ENCODE data around the gene GALNT6. TPM values are rescaled to one million over a fixed set of nuclear protein-coding genes. Genes with fewer than 3 reads are reported as not detected.

GALNT6 gene
- total and polyA plus RNA-seq, 2 of the 13 experiments (the other 11 are each of a cell fraction or from before 2014, with no cell fraction given), result 1.0 to 1.1 TPM

DNA sequence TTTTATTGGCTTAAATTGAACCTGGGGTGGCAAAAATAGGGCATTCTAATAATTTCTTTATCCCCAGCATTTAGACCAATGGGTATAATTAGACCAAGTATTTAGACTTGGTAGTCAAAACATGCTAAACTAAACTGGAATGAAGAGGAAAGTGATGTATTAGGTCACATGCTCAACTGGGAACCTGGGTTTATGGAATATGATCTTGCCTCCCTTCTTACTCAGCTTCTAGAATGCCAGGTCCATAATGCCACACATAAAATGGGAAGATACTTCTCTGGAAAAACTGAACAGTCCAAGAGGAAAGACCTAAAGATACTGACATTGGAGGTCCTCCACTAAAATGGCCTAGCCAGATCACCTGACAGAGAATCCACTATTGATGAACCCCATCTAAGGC lies 61.0 kb downstream of the GALNT6 start:
- Histone ChIP-seq H2AFZ (ENCODE audit: low read length) (no peak overlapping the region), H3K4me3 (replicated peaks in 1 of 3; ENCODE audit: insufficient read depth in 1 of 3, low read depth in 2 of 3, low read length in 3 of 3) (no peak overlapping the region), H3K27ac (ENCODE audit: extremely low read length, insufficient read depth, low read length) (no peak overlapping the region), H3K36me3 (replicated peaks in 1 of 2; ENCODE audit: control insufficient read depth in 1 of 2, insufficient read depth in 2 of 2, low read length in 2 of 2) (no peaks in the 10 kb centered on the region), H3K4me1 (ENCODE audit: insufficient read depth, low read length) (peaks cover 11% of the 10 kb centered on the region; the same call in 1 of the 2 replicates), H4K20me1 (ENCODE audit: insufficient read depth, low read length) (no peaks in the 10 kb centered on the region), H3K79me2 (ENCODE audit: insufficient read depth, low read length) (no peaks in the 10 kb centered on the region), H3K9ac (ENCODE audit: insufficient read depth, low read depth, low read length) (no peak overlapping the region), H3K27me3 (ENCODE audit: control insufficient read depth in 1 of 2, insufficient read depth in 2 of 2, low read length in 2 of 2) (no peaks in the 10 kb centered on the region), H3K4me2 (ENCODE audit: low read depth, low read length) (no peak overlapping the region), H3K9me3 (ENCODE audit: low read length) (no peaks in the 10 kb centered on the region)
- POLR2A ChIA-PET, result no interaction called here
- BruUV-seq (replicated peaks), result no TSS peak
- TF ChIP-seq DR1 (CRISPR knock-in tag; IDR thresholded peaks at IDR 0.05), result no peak
- CTCF ChIA-PET (ENCODE audit: low intra/inter-chr PET ratio, low total read pairs), result no interaction called here
- FAIRE-seq, result no peak
- ATAC-seq, result no peak
- no peak for DNase-seq (ENCODE audit: low spot score)
- in situ Hi-C loops (cut with HindIII; ENCODE audit: extremely low pct_ligation_motif_present, low pct_unique_long_range_greater_than_20kb) (no loop called here), intact Hi-C loops (cut with micrococcal nuclease; ENCODE audit: unreplicated experiment) (no loop called here)

DNA sequence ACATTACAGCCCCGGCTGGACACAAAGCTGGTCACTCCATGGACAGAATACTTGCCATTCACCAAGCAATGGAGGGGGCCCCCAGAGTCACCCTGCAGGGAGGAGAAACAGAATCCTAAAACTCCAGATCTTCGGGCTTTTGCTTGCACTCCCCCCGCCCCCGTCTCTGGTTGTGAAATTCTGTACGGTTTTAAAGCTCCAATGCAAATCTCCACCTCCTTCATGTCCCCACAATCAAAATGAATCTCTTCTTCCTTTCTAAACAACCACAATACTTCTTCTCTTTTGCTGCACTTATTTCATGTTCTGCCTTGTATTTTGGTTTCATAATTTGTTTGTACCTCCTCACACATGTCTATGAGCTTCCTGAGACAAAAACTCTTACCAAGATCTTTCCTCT lies 61.5 kb downstream of the GALNT6 start:
- Histone ChIP-seq H3K4me3 (replicated peaks in 1 of 3; ENCODE audit: insufficient read depth in 1 of 3, low read depth in 2 of 3, low read length in 3 of 3) (no peak overlapping the region), H3K9me3 (ENCODE audit: low read length) (no peaks in the 10 kb centered on the region), H3K79me2 (ENCODE audit: insufficient read depth, low read length) (no peaks in the 10 kb centered on the region), H3K4me2 (ENCODE audit: low read depth, low read length) (no peak overlapping the region), H3K27ac (ENCODE audit: extremely low read length, insufficient read depth, low read length) (no peak overlapping the region), H2AFZ (ENCODE audit: low read length) (no peak overlapping the region), H4K20me1 (ENCODE audit: insufficient read depth, low read length) (no peaks in the 10 kb centered on the region), H3K36me3 (replicated peaks in 1 of 2; ENCODE audit: control insufficient read depth in 1 of 2, insufficient read depth in 2 of 2, low read length in 2 of 2) (no peaks in the 10 kb centered on the region), H3K4me1 (ENCODE audit: insufficient read depth, low read length) (peaks cover 11% of the 10 kb centered on the region; the same call in 1 of the 2 replicates), H3K9ac (ENCODE audit: insufficient read depth, low read depth, low read length) (no peak overlapping the region), H3K27me3 (ENCODE audit: control insufficient read depth in 1 of 2, insufficient read depth in 2 of 2, low read length in 2 of 2) (no peaks in the 10 kb centered on the region)
- TF ChIP-seq CREB1 (IDR thresholded peaks at IDR 0.05) (no peak), CREB1 (CRISPR knock-in tag; IDR thresholded peaks at IDR 0.05) (no peak)
- in situ Hi-C loops (cut with HindIII; ENCODE audit: extremely low pct_ligation_motif_present, low pct_unique_long_range_greater_than_20kb) (no loop called here), intact Hi-C loops (cut with micrococcal nuclease; ENCODE audit: unreplicated experiment) (no loop called here)
- WGBS (ENCODE audit: low lambda C conversion rate), result 20% methylated on average over 3 of the region's 5 CpGs
- BruUV-seq (replicated peaks), result no TSS peak
- POLR2A ChIA-PET, result no interaction called here
- no peak for FAIRE-seq
- CTCF ChIA-PET (ENCODE audit: low intra/inter-chr PET ratio, low total read pairs), result no interaction called here
- no peak for ATAC-seq
- no peak for DNase-seq (ENCODE audit: low spot score)

DNA sequence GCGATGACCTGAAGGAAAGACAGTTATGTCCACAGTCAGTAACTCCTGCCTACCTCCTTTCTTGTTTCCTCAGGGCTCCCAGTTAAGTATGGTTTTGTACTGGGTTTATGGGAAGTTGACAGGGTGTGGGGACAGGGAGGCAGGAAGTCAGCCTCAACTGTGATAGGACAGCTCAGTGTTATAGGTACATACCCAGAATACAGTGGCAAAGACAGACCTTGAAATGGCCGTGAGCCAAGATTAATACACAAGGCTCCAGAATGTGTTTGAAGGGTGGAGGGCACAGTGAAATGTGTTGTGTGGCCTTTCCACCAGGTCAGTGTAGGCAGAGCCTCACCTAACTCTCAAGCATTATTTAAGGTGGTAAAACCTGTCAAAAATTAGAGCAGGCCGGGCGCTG lies 62.6 kb downstream of the GALNT6 start:
- 28% methylated on average over 4 of the region's 4 CpGs for WGBS (ENCODE audit: low lambda C conversion rate)

More for the DNA sequence above, 62.6 kb downstream of the GALNT6 start:
- Histone ChIP-seq H3K4me1 (ENCODE audit: insufficient read depth, low read length) (peaks cover 11% of the 10 kb centered on the region; the same call in 1 of the 2 replicates), H3K79me2 (ENCODE audit: insufficient read depth, low read length) (no peaks in the 10 kb centered on the region), H3K4me3 (replicated peaks in 1 of 3; ENCODE audit: insufficient read depth in 1 of 3, low read depth in 2 of 3, low read length in 3 of 3) (no peak overlapping the region), H3K4me2 (ENCODE audit: low read depth, low read length) (no peak overlapping the region), H3K9ac (ENCODE audit: insufficient read depth, low read depth, low read length) (no peak overlapping the region), H4K20me1 (ENCODE audit: insufficient read depth, low read length) (no peaks in the 10 kb centered on the region), H3K27ac (ENCODE audit: extremely low read length, insufficient read depth, low read length) (no peak overlapping the region), H2AFZ (ENCODE audit: low read length) (no peak overlapping the region), H3K27me3 (ENCODE audit: control insufficient read depth in 1 of 2, insufficient read depth in 2 of 2, low read length in 2 of 2) (no peaks in the 10 kb centered on the region), H3K36me3 (replicated peaks in 1 of 2; ENCODE audit: control insufficient read depth in 1 of 2, insufficient read depth in 2 of 2, low read length in 2 of 2) (no peaks in the 10 kb centered on the region), H3K9me3 (ENCODE audit: low read length) (no peaks in the 10 kb centered on the region)
- POLR2A ChIA-PET, result no interaction called here
- CTCF ChIA-PET (ENCODE audit: low intra/inter-chr PET ratio, low total read pairs), result no interaction called here
- in situ Hi-C loops (cut with HindIII; ENCODE audit: extremely low pct_ligation_motif_present, low pct_unique_long_range_greater_than_20kb), result no loop called here
- ATAC-seq, result no peak
- intact Hi-C loops (cut with micrococcal nuclease; ENCODE audit: unreplicated experiment), result no loop called here
- BruUV-seq (replicated peaks), result no TSS peak
- TF ChIP-seq KDM3A (CRISPR knock-in tag; IDR thresholded peaks at IDR 0.05; ENCODE audit: low read depth) (no peak), ZSCAN12 (CRISPR knock-in tag; IDR thresholded peaks at IDR 0.05) (no peak)
- FAIRE-seq, result no peak
- no peak for DNase-seq (ENCODE audit: low spot score)

Data from HepG2 (cell line).